GM12875 (cell line): ENCODE results near the gene GRIP2.

Experiments used
- H3K4me3 ChIP-seq: one replicate; pipeline ENCODE4 v1.5.1; 2011; ENCODE audit warnings: low read depth, low read length, control low read depth
- TF ChIP-seq, protein P1 (sequence below): IDR thresholded peaks from 2 replicates; pipeline ENCODE4 v1.5.1; 2011; ENCODE audit warnings: low read depth, mild to moderate bottlenecking, control low read depth, inconsistent platforms, low read length, moderate library complexity, borderline replicate concordance; ENCODE audit not compliant: insufficient read depth

Gene GRIP2

DNA sequence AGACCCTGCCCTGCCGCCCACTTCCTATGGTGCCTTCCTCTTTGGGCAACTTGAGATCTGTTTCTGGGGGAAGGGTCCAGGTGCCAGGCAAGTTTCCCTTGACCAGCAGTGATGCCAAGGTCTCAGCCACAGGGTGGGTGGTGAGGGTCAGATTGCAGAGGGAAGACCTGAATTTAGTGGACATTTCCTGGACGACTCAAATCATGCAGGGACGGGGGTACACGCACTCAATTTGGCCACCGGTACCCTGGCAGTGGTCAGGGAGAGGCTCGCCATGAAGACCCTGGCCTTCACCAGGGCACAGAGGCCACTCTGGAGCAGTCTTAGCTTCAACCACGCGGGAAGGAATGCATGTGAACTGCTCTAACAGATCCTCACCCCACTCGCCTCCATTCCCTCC is 1.5 kb upstream of the GRIP2 start:
- H3K4me3 ChIP-seq: no peak overlapping the region
- TF ChIP-seq, protein P1, sequence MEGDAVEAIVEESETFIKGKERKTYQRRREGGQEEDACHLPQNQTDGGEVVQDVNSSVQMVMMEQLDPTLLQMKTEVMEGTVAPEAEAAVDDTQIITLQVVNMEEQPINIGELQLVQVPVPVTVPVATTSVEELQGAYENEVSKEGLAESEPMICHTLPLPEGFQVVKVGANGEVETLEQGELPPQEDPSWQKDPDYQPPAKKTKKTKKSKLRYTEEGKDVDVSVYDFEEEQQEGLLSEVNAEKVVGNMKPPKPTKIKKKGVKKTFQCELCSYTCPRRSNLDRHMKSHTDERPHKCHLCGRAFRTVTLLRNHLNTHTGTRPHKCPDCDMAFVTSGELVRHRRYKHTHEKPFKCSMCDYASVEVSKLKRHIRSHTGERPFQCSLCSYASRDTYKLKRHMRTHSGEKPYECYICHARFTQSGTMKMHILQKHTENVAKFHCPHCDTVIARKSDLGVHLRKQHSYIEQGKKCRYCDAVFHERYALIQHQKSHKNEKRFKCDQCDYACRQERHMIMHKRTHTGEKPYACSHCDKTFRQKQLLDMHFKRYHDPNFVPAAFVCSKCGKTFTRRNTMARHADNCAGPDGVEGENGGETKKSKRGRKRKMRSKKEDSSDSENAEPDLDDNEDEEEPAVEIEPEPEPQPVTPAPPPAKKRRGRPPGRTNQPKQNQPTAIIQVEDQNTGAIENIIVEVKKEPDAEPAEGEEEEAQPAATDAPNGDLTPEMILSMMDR: no peak

DNA sequence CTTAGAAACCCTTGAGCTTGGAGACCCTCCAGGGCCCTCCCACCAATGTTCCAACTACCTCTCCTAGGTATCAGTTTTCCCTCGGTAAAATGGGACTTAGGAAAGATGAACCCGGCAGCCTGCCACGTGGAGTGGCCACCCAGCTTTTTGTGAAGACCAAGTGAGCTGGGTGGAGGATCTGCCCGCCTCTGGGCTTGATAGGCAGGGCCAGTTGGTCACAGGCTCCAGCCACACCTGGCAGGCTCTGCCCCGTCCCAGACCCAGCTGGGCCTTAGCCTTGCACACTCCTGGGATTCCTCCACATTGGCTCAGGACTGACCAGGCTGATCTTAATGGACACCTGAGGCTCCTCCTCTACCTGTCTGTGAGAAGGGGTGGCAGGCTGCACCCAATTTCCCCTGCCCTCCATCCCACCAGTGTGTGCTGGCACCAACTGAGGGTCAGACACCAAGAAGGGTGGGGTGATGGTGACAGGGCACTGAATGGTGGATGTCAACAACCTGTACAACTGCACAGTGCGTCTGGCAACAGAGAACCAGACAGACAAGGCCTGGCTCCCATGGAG is 761 bp upstream of the GRIP2 start:
- TF ChIP-seq, protein P1: no peak
- H3K4me3 ChIP-seq: no peak overlapping the region

DNA sequence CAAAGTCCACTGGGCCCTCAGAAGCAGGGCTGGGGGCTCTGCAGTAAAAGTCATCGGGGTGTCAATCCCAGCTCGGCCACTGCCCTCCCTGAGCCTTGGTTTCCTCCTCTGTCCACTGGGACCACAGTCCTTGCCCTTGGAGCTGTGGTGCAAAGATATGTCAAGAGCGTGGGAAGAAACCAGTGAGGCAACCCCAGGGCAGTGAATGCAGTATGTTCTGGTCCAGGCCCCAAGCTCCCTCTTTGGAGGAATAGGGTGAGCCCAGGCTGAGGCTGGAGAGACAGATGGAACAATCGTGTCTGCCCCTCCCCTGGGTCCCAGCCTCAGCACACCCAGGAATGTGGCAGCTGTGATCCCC is 779 bp downstream of the GRIP2 start:
- TF ChIP-seq, protein P1: no peak
- no peak overlapping the region for H3K4me3 ChIP-seq

DNA sequence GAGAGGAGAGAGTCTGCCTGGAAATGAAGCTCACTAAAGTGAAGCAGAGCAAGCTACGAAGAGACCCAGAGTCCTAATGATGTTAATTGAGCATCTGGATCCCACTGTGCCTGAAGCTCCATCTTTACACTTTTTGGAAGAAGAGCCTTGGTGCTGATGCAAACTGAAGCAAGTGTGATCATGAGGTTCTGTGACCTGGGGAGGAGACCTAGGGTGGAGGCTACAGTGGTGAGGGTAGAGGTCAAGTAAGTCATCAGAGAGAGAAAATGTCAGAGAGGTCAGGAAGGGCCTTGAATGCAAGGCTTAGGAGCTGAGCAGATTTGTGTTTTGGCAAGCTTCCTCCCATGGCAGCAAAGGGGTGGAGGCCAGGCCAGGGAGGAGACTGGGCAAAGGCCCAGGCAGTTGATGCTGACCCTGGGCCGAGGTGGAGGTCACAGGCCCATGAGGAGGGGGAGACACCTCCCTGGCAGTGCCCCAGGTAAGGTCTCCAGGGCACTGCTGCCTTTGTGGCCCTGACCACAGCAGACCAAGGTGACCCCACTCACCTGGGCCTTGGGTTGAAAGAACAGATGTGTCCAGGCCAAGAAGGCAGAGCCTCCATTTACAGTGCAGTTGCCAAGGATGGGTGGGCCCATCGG is 1.6 kb downstream of the GRIP2 start:
- H3K4me3 ChIP-seq: no peak overlapping the region
- TF ChIP-seq, protein P1: no peak

DNA sequence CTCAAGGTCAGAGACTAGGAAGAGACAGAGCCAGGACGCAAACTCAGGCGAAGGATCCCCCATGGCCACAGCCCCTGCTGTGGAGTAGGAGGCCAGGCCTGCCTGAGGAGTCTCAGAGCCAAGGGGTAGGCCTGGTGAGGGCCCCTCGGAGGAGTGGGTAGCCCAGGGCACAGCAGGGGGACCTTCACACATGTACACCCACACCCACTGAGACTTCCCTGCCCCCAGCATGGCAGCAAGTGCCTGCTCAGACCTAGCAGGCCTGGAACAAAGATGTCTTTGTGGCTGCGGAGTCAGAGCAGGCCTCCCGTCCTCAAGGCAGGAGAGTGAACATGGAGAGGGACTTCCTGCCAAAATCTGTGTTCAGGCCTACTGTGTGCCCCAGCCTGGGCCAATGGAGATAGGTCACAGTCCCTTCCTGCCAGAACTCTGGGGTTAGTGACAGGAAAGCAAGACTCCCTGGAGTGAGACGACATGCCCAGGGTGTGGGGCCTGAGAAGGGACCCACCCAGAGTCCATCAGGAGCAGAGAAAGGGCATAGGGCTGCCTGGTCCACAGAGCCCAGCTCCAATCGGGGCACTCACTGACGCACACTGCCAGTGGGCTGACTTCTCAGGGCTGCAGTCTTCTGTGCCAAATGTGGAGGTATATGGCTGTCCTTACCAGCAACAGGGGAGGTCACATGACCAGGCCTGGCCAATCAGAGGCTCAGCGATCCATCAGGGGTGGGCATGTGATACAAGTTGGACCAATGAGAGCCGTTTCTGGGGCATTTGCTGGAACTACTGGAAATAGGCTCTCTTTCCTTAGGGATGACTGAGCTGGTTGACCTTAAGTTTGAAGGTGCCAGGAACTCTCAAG is 2.3 kb downstream of the GRIP2 start:
- TF ChIP-seq, protein P1: no peak

DNA sequence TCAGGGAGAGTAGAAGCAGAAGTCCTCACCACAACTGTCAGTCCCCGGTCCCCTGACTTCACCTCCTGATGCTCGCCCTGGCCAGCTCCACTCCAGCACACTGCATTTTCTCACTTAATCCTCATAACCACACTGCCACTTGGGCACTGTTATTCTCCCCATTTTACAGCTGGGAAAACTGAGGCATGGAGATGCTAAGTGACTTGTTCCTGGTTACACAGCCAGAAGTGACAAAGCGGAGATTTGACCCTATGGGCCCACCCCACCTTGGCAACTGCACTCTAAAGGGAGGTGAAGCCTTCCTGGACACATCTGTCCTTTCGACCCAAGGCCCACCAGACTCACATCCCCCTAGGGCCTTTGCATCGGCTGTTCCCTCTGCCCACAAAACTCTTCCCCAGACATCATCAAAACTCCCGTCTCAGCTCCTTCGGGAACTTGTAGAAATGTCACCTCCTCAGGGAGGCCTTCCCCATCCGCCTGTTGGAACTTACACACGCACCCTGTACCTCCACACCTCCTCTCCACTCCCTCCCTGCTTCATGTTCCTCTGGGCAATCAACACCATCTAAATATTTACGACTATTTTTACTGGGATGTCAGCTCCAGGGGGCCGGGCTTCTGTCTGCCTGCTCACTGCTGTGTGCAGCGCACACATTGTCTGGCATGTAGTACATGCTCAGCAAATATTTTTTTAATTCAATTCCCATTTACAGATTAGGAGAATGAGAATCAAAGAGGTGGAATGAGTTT is 3.1 kb downstream of the GRIP2 start:
- TF ChIP-seq, protein P1: no peak
- H3K4me3 ChIP-seq: no peak overlapping the region

More for the DNA sequence above, 2.3 kb downstream of the GRIP2 start:
- H3K4me3 ChIP-seq: no peak overlapping the region
